ENCODE measurements around the gene CBFA2T2.
"Not testable (repeated sequence)": the region's sequence is repeated elsewhere in the genome, so short reads cannot be mapped to it uniquely, and the experiment has no call there.

CBFA2T2 gene

GRCh38 chr20:33450867-33451266 lies 39.0 kb upstream of the CBFA2T2 start:
- Histone ChIP-seq H3K9me3 (ENCODE audit: control insufficient read depth, low read length) (no peaks in the 10 kb centered on the region), H3K27ac (ENCODE audit: insufficient read depth, low read length, poor library complexity, severe bottlenecking) (no peak overlapping the region), H3K27me3 (replicated peaks; ENCODE audit: control insufficient read depth, insufficient read depth, low read length, poor library complexity, severe bottlenecking) (no peaks in the 10 kb centered on the region), H3K36me3 (ENCODE audit: control insufficient read depth, insufficient read depth, low read length) (no peaks in the 10 kb centered on the region), H3K4me1 (ENCODE audit: control insufficient read depth, insufficient read depth, low read length, poor library complexity, severe bottlenecking) (no peaks in the 10 kb centered on the region), H3K4me3 (ENCODE audit: insufficient read depth, low read depth, low read length, poor library complexity, severe bottlenecking) (no peak overlapping the region)
- no peak for DNase-seq

GRCh38 chr20:33456916-33457642 lies 32.8 kb upstream of the CBFA2T2 start:
- H3K27me3 ChIP-seq (replicated peaks; ENCODE audit: control insufficient read depth, insufficient read depth, low read length, poor library complexity, severe bottlenecking); H3K4me1 ChIP-seq (ENCODE audit: control insufficient read depth, insufficient read depth, low read length, poor library complexity, severe bottlenecking); H3K4me3 ChIP-seq (ENCODE audit: insufficient read depth, low read depth, low read length, poor library complexity, severe bottlenecking); H3K9me3 ChIP-seq (ENCODE audit: control insufficient read depth, low read length); H3K27ac ChIP-seq (ENCODE audit: insufficient read depth, low read length, poor library complexity, severe bottlenecking); H3K36me3 ChIP-seq (ENCODE audit: control insufficient read depth, insufficient read depth, low read length): not testable (repeated sequence)
- peak; percentile 51 to 72 (median 60) for DNase-seq

GRCh38 chr20:33459599-33459998 lies 30.3 kb upstream of the CBFA2T2 start:
- no peak for DNase-seq
- Histone ChIP-seq H3K27me3 (replicated peaks; ENCODE audit: control insufficient read depth, insufficient read depth, low read length, poor library complexity, severe bottlenecking) (no peaks in the 10 kb centered on the region), H3K4me3 (ENCODE audit: insufficient read depth, low read depth, low read length, poor library complexity, severe bottlenecking) (no peak overlapping the region), H3K36me3 (ENCODE audit: control insufficient read depth, insufficient read depth, low read length) (no peaks in the 10 kb centered on the region), H3K4me1 (ENCODE audit: control insufficient read depth, insufficient read depth, low read length, poor library complexity, severe bottlenecking) (no peaks in the 10 kb centered on the region), H3K27ac (ENCODE audit: insufficient read depth, low read length, poor library complexity, severe bottlenecking) (no peak overlapping the region), H3K9me3 (ENCODE audit: control insufficient read depth, low read length) (no peaks in the 10 kb centered on the region)

- H3K4me3 ChIP-seq (ENCODE audit: insufficient read depth, low read depth, low read length, poor library complexity, severe bottlenecking) = no peak overlapping the region
- H3K4me1 ChIP-seq (ENCODE audit: control insufficient read depth, insufficient read depth, low read length, poor library complexity, severe bottlenecking) = no peaks in the 10 kb centered on the region
- no peak overlapping the region for H3K27ac ChIP-seq (ENCODE audit: insufficient read depth, low read length, poor library complexity, severe bottlenecking)
- H3K27me3 ChIP-seq (replicated peaks; ENCODE audit: control insufficient read depth, insufficient read depth, low read length, poor library complexity, severe bottlenecking) = no peaks in the 10 kb centered on the region
- no peaks in the 10 kb centered on the region for H3K9me3 ChIP-seq (ENCODE audit: control insufficient read depth, low read length)
- H3K36me3 ChIP-seq (ENCODE audit: control insufficient read depth, insufficient read depth, low read length) = no peaks in the 10 kb centered on the region
- DNase-seq = no peak
These were observed 29.2 kb upstream of the CBFA2T2 start for GRCh38 chr20:33460711-33461110.

GRCh38 chr20:33463332-33464101 lies 26.4 kb upstream of the CBFA2T2 start:
- no peaks in the 10 kb centered on the region for H3K36me3 ChIP-seq (ENCODE audit: control insufficient read depth, insufficient read depth, low read length)
- H3K4me1 ChIP-seq (ENCODE audit: control insufficient read depth, insufficient read depth, low read length, poor library complexity, severe bottlenecking) = no peaks in the 10 kb centered on the region
- H3K27ac ChIP-seq (ENCODE audit: insufficient read depth, low read length, poor library complexity, severe bottlenecking) = no peak overlapping the region
- H3K9me3 ChIP-seq (ENCODE audit: control insufficient read depth, low read length) = no peaks in the 10 kb centered on the region
- no peak overlapping the region for H3K4me3 ChIP-seq (ENCODE audit: insufficient read depth, low read depth, low read length, poor library complexity, severe bottlenecking)
- DNase-seq = no peak
- H3K27me3 ChIP-seq (replicated peaks; ENCODE audit: control insufficient read depth, insufficient read depth, low read length, poor library complexity, severe bottlenecking) = no peaks in the 10 kb centered on the region

- H3K9me3 ChIP-seq (ENCODE audit: control insufficient read depth, low read length); H3K4me3 ChIP-seq (ENCODE audit: insufficient read depth, low read depth, low read length, poor library complexity, severe bottlenecking); H3K36me3 ChIP-seq (ENCODE audit: control insufficient read depth, insufficient read depth, low read length); H3K27me3 ChIP-seq (replicated peaks; ENCODE audit: control insufficient read depth, insufficient read depth, low read length, poor library complexity, severe bottlenecking); DNase-seq; H3K27ac ChIP-seq (ENCODE audit: insufficient read depth, low read length, poor library complexity, severe bottlenecking); H3K4me1 ChIP-seq (ENCODE audit: control insufficient read depth, insufficient read depth, low read length, poor library complexity, severe bottlenecking): not testable (repeated sequence)
These were observed 25.1 kb upstream of the CBFA2T2 start for GRCh38 chr20:33464759-33465158.

- H3K27me3 ChIP-seq (replicated peaks; ENCODE audit: control insufficient read depth, insufficient read depth, low read length, poor library complexity, severe bottlenecking) = no peaks in the 10 kb centered on the region
- H3K4me3 ChIP-seq (ENCODE audit: insufficient read depth, low read depth, low read length, poor library complexity, severe bottlenecking) = no peak overlapping the region
- no peaks in the 10 kb centered on the region for H3K36me3 ChIP-seq (ENCODE audit: control insufficient read depth, insufficient read depth, low read length)
- H3K4me1 ChIP-seq (ENCODE audit: control insufficient read depth, insufficient read depth, low read length, poor library complexity, severe bottlenecking) = no peaks in the 10 kb centered on the region
- no peak overlapping the region for H3K27ac ChIP-seq (ENCODE audit: insufficient read depth, low read length, poor library complexity, severe bottlenecking)
- no peaks in the 10 kb centered on the region for H3K9me3 ChIP-seq (ENCODE audit: control insufficient read depth, low read length)
- no peak for DNase-seq
These were observed 24.2 kb upstream of the CBFA2T2 start for GRCh38 chr20:33465481-33466302.

GRCh38 chr20:33466303-33466646 lies 23.6 kb upstream of the CBFA2T2 start:
- no peaks in the 10 kb centered on the region for H3K4me1 ChIP-seq (ENCODE audit: control insufficient read depth, insufficient read depth, low read length, poor library complexity, severe bottlenecking)
- no peak for DNase-seq
- H3K27ac ChIP-seq (ENCODE audit: insufficient read depth, low read length, poor library complexity, severe bottlenecking) = no peak overlapping the region

GRCh38 chr20:33470457-33470856 lies 19.4 kb upstream of the CBFA2T2 start:
- Histone ChIP-seq H3K9me3 (ENCODE audit: control insufficient read depth, low read length) (no peaks in the 10 kb centered on the region), H3K27me3 (replicated peaks; ENCODE audit: control insufficient read depth, insufficient read depth, low read length, poor library complexity, severe bottlenecking) (no peaks in the 10 kb centered on the region), H3K27ac (ENCODE audit: insufficient read depth, low read length, poor library complexity, severe bottlenecking) (no peak overlapping the region), H3K4me3 (ENCODE audit: insufficient read depth, low read depth, low read length, poor library complexity, severe bottlenecking) (no peak overlapping the region), H3K4me1 (ENCODE audit: control insufficient read depth, insufficient read depth, low read length, poor library complexity, severe bottlenecking) (no peaks in the 10 kb centered on the region), H3K36me3 (ENCODE audit: control insufficient read depth, insufficient read depth, low read length) (no peaks in the 10 kb centered on the region)
- no peak for DNase-seq

More at GRCh38 chr20:33466303-33466646, 23.6 kb upstream of the CBFA2T2 start:
- H3K4me3 ChIP-seq (ENCODE audit: insufficient read depth, low read depth, low read length, poor library complexity, severe bottlenecking) = no peak overlapping the region
- H3K36me3 ChIP-seq (ENCODE audit: control insufficient read depth, insufficient read depth, low read length) = no peaks in the 10 kb centered on the region
- H3K9me3 ChIP-seq (ENCODE audit: control insufficient read depth, low read length) = no peaks in the 10 kb centered on the region
- no peaks in the 10 kb centered on the region for H3K27me3 ChIP-seq (replicated peaks; ENCODE audit: control insufficient read depth, insufficient read depth, low read length, poor library complexity, severe bottlenecking)

- no peak for DNase-seq
- no peak overlapping the region for H3K27ac ChIP-seq (ENCODE audit: insufficient read depth, low read length, poor library complexity, severe bottlenecking)
- no peaks in the 10 kb centered on the region for H3K4me1 ChIP-seq (ENCODE audit: control insufficient read depth, insufficient read depth, low read length, poor library complexity, severe bottlenecking)
These were observed 19.0 kb upstream of the CBFA2T2 start for GRCh38 chr20:33470866-33471265.

More at GRCh38 chr20:33470866-33471265, 19.0 kb upstream of the CBFA2T2 start:
- H3K27me3 ChIP-seq (replicated peaks; ENCODE audit: control insufficient read depth, insufficient read depth, low read length, poor library complexity, severe bottlenecking) = no peaks in the 10 kb centered on the region
- H3K4me3 ChIP-seq (ENCODE audit: insufficient read depth, low read depth, low read length, poor library complexity, severe bottlenecking) = no peak overlapping the region
- H3K9me3 ChIP-seq (ENCODE audit: control insufficient read depth, low read length) = no peaks in the 10 kb centered on the region
- H3K36me3 ChIP-seq (ENCODE audit: control insufficient read depth, insufficient read depth, low read length) = no peaks in the 10 kb centered on the region

Data from effector memory CD4-positive, alpha-beta T cell (primary cell).